Upper lobe of right lung (tissue), 1 donor: Measurements from ENCODE around the gene DENND2C. TPM values are rescaled to one million over a fixed set of nuclear protein-coding genes. Genes with fewer than 3 reads are reported as not detected.

Source experiments
- ATAC-seq: fragments of 200-7000 bp; cut with Tn5 transposase; one replicate; pipeline ENCODE4 v1.9.1; 2020; ENCODE audit warnings: mild to moderate bottlenecking, moderate library complexity
- DNase-seq: peaks from one replicate; pipeline ENCODE4 v3.0.0-alpha.2; 2020
- H3K27ac ChIP-seq: fragments of 200-600 bp; one replicate; pipeline ENCODE4 v1.8.0; 2022
- H3K27me3 ChIP-seq: fragments of 200-600 bp; one replicate; pipeline ENCODE4 v1.8.0; 2022; ENCODE audit warnings: mild to moderate bottlenecking
- H3K36me3 ChIP-seq: fragments of 200-600 bp; one replicate; pipeline ENCODE4 v1.8.0; 2022
- H3K4me1 ChIP-seq: fragments of 200-600 bp; one replicate; pipeline ENCODE4 v1.8.0; 2022
- H3K4me3 ChIP-seq: fragments of 200-600 bp; one replicate; pipeline ENCODE4 v1.8.0; 2022; ENCODE audit warnings: mild to moderate bottlenecking
- H3K9me3 ChIP-seq: fragments of 200-600 bp; one replicate; pipeline ENCODE4 v1.8.0; 2022
- CTCF ChIP-seq: fragments of 200-600 bp; IDR thresholded peaks from one replicate; pipeline ENCODE4 v1.8.0; 2022; ENCODE audit warnings: antibody characterized with exemption
- intact Hi-C: fragments of 100-400 bp; cut with DNase I; formaldehyde crosslinking; loops from one replicate; pipeline ENCODE4 v1.11.0; 2022
- total RNA-seq: library from RNA; stranded (reverse); fragmentation: NEBNext Ultra II Directional; extraction: Animal tissue kit (Norgen Biotek cat#: 25700); gene quantifications from one replicate; pipeline ENCODE4 v1.2.1, GENCODE V29; 2021
- donor health status: DM: no; HTN: yes; CAD: no; lungs with severe emphysema.

The DENND2C gene
- total RNA-seq, 1 donor from 2014 or later: 2.3 TPM

DNA sequence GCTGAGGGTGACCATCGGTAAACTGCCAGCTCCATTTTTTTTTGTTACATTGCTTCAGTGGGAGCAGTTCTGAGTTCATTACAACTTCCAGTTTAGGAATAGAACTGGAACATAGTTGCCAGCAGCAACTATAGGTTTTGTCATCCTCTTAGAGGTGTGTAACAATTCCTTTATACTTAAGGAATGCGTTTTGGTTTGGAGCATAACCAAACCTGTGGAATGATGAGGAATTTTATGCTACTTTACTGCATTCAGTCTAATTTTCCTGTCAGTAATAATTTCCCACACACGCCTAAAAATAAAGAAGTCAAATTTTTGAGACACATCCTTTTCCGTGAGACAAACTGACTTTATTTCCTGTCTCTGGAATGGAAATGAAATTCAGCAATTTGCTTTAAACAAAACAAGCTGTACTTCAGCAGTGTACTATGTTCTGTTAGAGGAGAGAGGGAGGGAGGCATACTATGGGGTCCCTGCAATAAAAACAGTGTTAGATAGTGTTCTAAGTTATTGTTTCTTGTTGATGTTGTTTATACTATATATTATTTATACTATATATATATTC, 30.3 kb upstream of the DENND2C start:
- Histone ChIP-seq H3K4me1 (no peaks in the 10 kb centered on the region), H3K27ac (no peak overlapping the region), H3K27me3 (no peaks in the 10 kb centered on the region), H3K9me3 (no peaks in the 10 kb centered on the region), H3K4me3 (no peak overlapping the region), H3K36me3 (peaks cover 9% of the 10 kb centered on the region)
- no peak for TF ChIP-seq CTCF
- DNase-seq (no peak), ATAC-seq (no peak)
- intact Hi-C loops: no loop called here

- TF ChIP-seq CTCF: no peak
- Histone ChIP-seq H3K4me3 (no peak overlapping the region), H3K27me3 (peaks cover 5% of the 10 kb centered on the region), H3K27ac (no peak overlapping the region), H3K4me1 (no peaks in the 10 kb centered on the region), H3K9me3 (no peaks in the 10 kb centered on the region), H3K36me3 (no peaks in the 10 kb centered on the region)
- no peak for ATAC-seq
- DNase-seq: no peak
- intact Hi-C loops: no loop called here
These were observed 27.0 kb upstream of the DENND2C start for GRCh38 chr1:114696810-114697209.

DNA sequence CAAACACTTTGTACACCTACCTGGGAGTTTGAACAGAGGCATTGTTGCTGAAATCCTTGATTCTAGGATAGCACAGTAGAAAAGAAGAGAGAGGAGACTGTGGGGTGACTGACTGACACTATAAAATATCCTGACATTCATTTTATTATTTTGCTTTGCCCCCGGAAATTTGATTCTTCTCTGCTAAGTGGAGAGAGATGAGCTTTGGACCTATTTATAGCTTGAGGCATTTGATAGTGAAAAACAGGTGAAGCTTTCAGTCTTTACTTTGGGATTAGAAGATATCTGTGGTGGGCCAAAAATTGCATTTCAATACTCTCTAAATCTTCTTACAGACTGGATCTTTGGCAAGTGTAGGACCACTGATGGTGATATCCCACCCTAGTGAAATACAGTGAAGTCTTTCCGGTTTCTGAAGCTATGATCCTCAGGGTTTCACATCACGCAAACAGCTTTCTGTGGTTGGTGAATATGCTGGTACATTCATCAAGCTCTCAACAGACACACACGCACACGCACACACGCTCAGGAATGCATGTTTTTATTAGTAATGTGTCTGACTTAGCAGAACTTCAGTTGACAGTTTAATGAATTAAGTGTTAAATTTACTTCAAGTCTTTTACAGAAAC, 25.7 kb upstream of the DENND2C start, which contains the start of gene AMPD1:
Gene AMPD1, minus strand, starts transcription at position 117 of the 629 bp plus-strand sequence. Its CDS starts 75 bp downstream, at position 42.
- no peak for ATAC-seq
- peaks cover 5% of the 10 kb centered on the region for H3K27me3 ChIP-seq
- intact Hi-C loops: no loop called here

GRCh38 chr1:114694540-114695310, 24.9 kb upstream of the DENND2C start:
- no peak overlapping the region for H3K4me3 ChIP-seq
- H3K36me3 ChIP-seq: no peaks in the 10 kb centered on the region
- ATAC-seq (no peak), DNase-seq (no peak)
- no peak overlapping the region for H3K27ac ChIP-seq
- intact Hi-C loops: no loop called here
- no peaks in the 10 kb centered on the region for H3K9me3 ChIP-seq
- TF ChIP-seq CTCF: no peak
- no peaks in the 10 kb centered on the region for H3K4me1 ChIP-seq
- H3K27me3 ChIP-seq: peaks cover 5% of the 10 kb centered on the region

More for the DNA sequence above, 25.7 kb upstream of the DENND2C start, which contains the start of gene AMPD1:
- TF ChIP-seq CTCF: no peak
- Histone ChIP-seq H3K4me3 (no peak within 1 kb of the TSS), H3K36me3 (no peaks in the 10 kb centered on the region), H3K9me3 (no peaks in the 10 kb centered on the region), H3K4me1 (no peaks in the 10 kb centered on the region), H3K27ac (no peak within 1 kb of the TSS)
- no peak for DNase-seq

- no peak for ATAC-seq
- intact Hi-C loops: no loop called here
- Histone ChIP-seq H3K4me3 (no peak overlapping the region), H3K27ac (no peak overlapping the region), H3K9me3 (no peaks in the 10 kb centered on the region), H3K4me1 (no peaks in the 10 kb centered on the region), H3K36me3 (no peaks in the 10 kb centered on the region), H3K27me3 (peaks cover 5% of the 10 kb centered on the region)
- TF ChIP-seq CTCF: no peak
- no peak for DNase-seq
These were observed 23.1 kb upstream of the DENND2C start for GRCh38 chr1:114692947-114693346.
